GM12801 (cell line): ENCODE measurements around the gene DCXR.

ENCODE experiments used
- CTCF ChIP-seq: IDR thresholded peaks from one replicate; pipeline ENCODE4 v1.5.1; 2011; ENCODE audit warnings: control low read depth; ENCODE audit not compliant: insufficient read length; ENCODE audit errors: extremely low read depth

The DCXR gene

GRCh38 chr17:82037092-82037888 is at the start of gene DCXR:
Gene DCXR, minus strand, starts transcription at chr17:82037697. Its CDS starts 15 bp downstream, at chr17:82037682.
- TF ChIP-seq CTCF = no peak

DNA sequence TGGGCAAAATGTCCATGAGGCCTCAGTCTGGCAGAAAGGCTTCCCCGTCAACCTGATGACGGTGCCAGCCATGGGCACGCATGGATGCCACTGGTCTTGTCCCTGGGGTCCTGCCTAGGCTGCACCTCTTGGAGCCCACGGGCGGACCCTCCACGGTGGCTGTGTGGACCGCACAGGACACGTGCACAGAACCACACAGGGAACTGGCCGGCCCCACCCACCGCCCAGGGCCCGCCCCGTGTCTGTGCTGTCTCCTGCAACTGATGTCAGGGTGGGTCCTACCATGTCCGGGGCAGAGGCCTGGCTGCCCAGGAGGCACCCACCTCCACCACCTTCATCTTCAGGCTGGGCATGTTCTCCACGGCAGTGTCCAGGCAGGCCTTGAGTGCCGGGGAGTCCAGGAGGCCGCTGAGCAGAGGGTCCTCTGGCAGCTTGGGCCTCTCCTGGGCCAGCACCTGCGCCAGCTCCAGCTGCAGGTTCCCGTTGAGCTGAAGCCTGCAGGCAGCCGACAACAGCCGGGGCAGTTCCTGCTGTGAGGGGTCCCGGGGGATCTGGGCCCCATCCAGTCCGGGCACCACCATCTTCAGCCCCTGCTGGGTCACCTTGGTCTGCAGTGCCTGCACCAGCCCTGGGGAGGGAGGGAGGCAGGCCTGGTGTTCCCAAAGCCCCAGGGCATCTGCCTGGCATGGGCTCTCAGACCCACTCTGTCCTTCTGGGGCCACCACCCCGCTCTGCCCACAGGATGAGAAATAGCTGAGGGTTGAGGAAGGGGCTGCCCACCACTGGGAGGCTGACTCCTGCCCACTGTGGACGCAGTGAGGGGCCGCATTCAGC is 48.7 kb upstream of the DCXR start:
- no peak for TF ChIP-seq CTCF

DNA sequence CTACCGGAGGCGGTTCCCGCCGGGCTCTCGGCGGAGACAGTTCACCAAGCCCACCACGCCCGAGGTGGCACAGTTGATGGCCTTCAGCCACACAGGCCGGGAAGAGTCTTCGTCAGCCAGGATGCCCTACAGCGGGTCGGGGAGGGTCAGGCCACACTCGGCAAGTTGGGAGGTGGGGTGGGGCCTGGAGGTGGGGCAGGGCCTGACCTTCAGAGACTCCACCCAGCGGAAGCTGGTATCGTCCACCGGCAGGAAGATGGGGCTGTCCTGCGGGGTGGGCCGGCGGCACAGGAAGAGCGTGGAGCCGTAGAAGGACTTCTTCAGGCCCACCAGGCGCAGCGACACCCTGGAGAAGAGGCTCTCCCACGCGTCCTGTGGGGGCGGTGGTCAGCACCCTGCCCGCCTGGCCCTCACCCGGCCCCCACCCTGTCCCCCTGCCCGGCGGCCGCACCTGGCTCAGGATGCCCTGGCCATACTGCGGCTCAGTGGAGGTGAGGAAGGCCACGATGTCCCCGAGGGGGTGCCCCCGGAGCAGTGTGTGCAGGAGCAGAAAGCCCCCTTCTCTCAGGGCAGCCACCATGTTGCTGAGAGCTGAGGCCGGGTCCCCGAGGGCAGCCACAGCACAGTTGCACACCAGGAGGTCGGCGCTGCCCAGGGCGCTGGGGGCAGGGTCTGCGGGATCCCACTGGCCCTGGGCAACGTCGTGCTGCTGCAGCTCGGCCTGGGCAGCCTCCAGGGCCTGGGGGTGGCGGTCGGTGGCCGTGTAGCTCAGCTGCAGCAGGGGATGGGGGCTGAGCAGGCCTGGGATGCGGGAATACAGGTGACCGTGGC is 47.7 kb upstream of the DCXR start:
- no peak for TF ChIP-seq CTCF

GRCh38 chr17:82084373-82085030 is 47.0 kb upstream of the DCXR start:
- no peak for TF ChIP-seq CTCF

GRCh38 chr17:82083533-82084359 is 46.2 kb upstream of the DCXR start:
- TF ChIP-seq CTCF = no peak

DNA sequence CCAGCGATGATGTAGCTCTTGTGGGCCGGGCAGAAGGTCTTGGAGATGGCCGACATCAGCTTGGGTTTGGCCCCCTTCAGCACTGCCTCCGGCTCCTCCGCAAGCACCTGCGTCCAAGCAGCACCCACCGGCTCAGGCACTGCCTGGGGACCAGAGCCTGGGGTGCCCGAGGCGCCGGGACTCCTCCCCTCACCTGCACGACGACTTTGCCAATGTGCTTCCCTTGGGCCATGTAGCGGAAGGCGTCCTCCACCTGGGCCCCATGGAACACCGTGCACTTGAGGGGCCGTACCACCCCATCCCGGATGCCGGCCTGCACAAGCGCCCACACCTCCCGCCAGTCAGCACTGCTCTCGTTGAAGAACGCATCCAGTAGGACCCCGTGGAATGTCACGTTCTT is 45.5 kb upstream of the DCXR start:
- TF ChIP-seq CTCF = no peak
